Endodermal cell (in vitro differentiated cells): Measurements from ENCODE around the gene DEFB121. TPM values are rescaled to one million over a fixed set of nuclear protein-coding genes. Genes with fewer than 3 reads are reported as not detected.

Experiments used
- DNase-seq: peaks from one replicate; pipeline ENCODE4 v3.0.0-alpha.2; 2017
- H3K27ac ChIP-seq: 2 replicates; pipeline ENCODE4 v1.5.1; 2013; ENCODE audit warnings: mild to moderate bottlenecking, low read depth, low read length, moderate library complexity
- H3K27me3 ChIP-seq: 2 replicates; pipeline ENCODE4 v1.6.1; 2013; ENCODE audit warnings: mild to moderate bottlenecking, low read length, moderate library complexity; ENCODE audit not compliant: insufficient read depth, control insufficient read depth, poor library complexity, severe bottlenecking
- H3K36me3 ChIP-seq: 2 replicates; pipeline ENCODE4 v1.7.0; 2013; ENCODE audit warnings: mild to moderate bottlenecking, low read length, moderate library complexity; ENCODE audit not compliant: control insufficient read depth, insufficient read depth
- H3K4me1 ChIP-seq: one replicate; pipeline ENCODE4 v1.7.0; 2013; ENCODE audit warnings: low read length; ENCODE audit not compliant: control insufficient read depth, insufficient read depth
- H3K4me3 ChIP-seq: 2 replicates; pipeline ENCODE4 v1.5.1; 2013; ENCODE audit warnings: mild to moderate bottlenecking, low read length, moderate library complexity
- H3K9ac ChIP-seq: 2 replicates; pipeline ENCODE4 v1.6.1; 2013; ENCODE audit warnings: mild to moderate bottlenecking, low read length, moderate library complexity; ENCODE audit not compliant: poor library complexity, severe bottlenecking; ENCODE audit errors: extremely low read depth
- H3K9me3 ChIP-seq: 2 replicates; pipeline ENCODE4 v1.6.1; 2013; ENCODE audit warnings: mild to moderate bottlenecking, low read length, moderate library complexity; ENCODE audit not compliant: control insufficient read depth
- H3K27ac Mint-ChIP-seq: 2 replicates; pipeline ENCODE4 v1.8.0; 2020; ENCODE audit warnings: mixed read lengths
- H3K27me3 Mint-ChIP-seq: 2 replicates; pipeline ENCODE4 v1.8.0; 2021; ENCODE audit warnings: mild to moderate bottlenecking, mixed read lengths; ENCODE audit not compliant: insufficient read depth
- H3K36me3 Mint-ChIP-seq: 2 replicates; pipeline ENCODE4 v1.8.0; 2020; ENCODE audit warnings: low read depth, mixed read lengths
- H3K4me1 Mint-ChIP-seq: 2 replicates; pipeline ENCODE4 v1.8.0; 2020; ENCODE audit warnings: mixed read lengths
- H3K4me3 Mint-ChIP-seq: 2 replicates; pipeline ENCODE4 v1.8.0; 2020; ENCODE audit warnings: mild to moderate bottlenecking, moderate library complexity, mixed read lengths
- H3K9me3 Mint-ChIP-seq: 2 replicates; pipeline ENCODE4 v1.8.0; 2020; ENCODE audit warnings: mild to moderate bottlenecking, mixed read lengths
- CTCF ChIP-seq: fragments of 200-600 bp; sonication (generic); conservative IDR thresholded peaks from 2 replicates; pipeline ENCODE4 v1.5.0; 2021; ENCODE audit warnings: antibody characterized with exemption, mild to moderate bottlenecking
- WGBS, 2 experiments: methylation state at CpG; one replicate each; pipeline versions ENCODE4 v1.1.5 to v1.1.7; 2013; ENCODE audit warnings: missing lambda C conversion rate in 2 of 2, mixed read lengths in 1 of 2; ENCODE audit not compliant: insufficient coverage in 1 of 2, insufficient read length in 1 of 2; 5-methylcytosine and 5-hydroxymethylcytosine counted together
- long read RNA-seq, 4 experiments: library from polyadenylated mRNA in 2 of 4; library from RNA in 1 of 4; library from capped mRNA in 1 of 4; stranded (forward) in 3 of 4; unstranded in 1 of 4; transcript quantifications; one replicate each; pipeline ENCODE4 v2.0.0, GENCODE V29; 2020 to 2021; ENCODE audit warnings: inconsistent platforms in 1 of 4
- polyA plus RNA-seq, 2 experiments: library from polyadenylated mRNA; stranded (reverse); fragments of 50-300 nt; gene quantifications; one replicate each; pipeline ENCODE4 v1.2.3, GENCODE V29; 2013
- total RNA-seq, 2 donors: library from RNA; stranded (reverse); fragmentation: NEBNext Ultra II Directional in 1 of 2; extraction: Animal tissue kit (Norgen Biotek cat#: 25700) in 1 of 2; gene quantifications; 2 replicates in 1 of 2; 3 replicates in 1 of 2; pipeline ENCODE4 v1.2.1, GENCODE V29; 2021

Gene DEFB121
- not detected for total RNA-seq
- polyA plus RNA-seq (2013, experiment 1 of 2), result not detected
- polyA plus RNA-seq (2013, experiment 2 of 2), result not detected
- long read RNA-seq, experiment 1, result 0 reads
- long read RNA-seq, experiment 2, result 0 reads
- long read RNA-seq, experiment 3, result 0 reads
- long read RNA-seq, experiment 4, result 0 reads

DNA sequence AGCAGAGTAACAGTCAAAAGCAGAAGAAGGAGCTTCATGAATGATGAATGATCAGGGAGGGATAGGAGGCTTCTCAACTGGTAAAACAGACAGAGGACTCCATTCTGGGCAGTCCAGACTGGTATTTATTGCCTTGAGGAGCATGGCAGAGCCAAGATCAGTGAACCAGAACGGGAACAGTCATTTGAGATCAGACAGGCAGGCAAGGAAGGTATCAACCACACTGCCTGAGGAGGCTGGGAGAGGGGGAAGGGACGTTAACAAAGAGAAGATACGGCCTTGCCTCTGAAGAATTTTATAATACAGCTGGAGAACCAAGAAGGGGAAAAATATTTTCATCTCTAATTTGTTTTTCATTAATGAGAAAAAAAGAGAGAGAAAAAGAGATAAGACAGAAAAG is at the start of gene DEFB121:
Gene DEFB121 (minus strand): TSS at position 101 of the 400 bp plus-strand sequence. CDS start 63 bp downstream, at position 38.
- Histone ChIP-seq H3K4me3 (no peak within 1 kb of the TSS), H3K4me1 (no peaks in the 10 kb centered on the region), H3K9ac (no peak within 1 kb of the TSS), H3K27me3 (no peaks in the 10 kb centered on the region), H3K36me3 (no peaks in the 10 kb centered on the region), H3K27ac (no peak within 1 kb of the TSS), H3K9me3 (peaks cover 78% of the 10 kb centered on the region)
- no peaks in the 10 kb centered on the region for H3K36me3 Mint-ChIP-seq
- no peaks in the 10 kb centered on the region for H3K4me1 Mint-ChIP-seq
- no peak for TF ChIP-seq CTCF
- DNase-seq, result no peak
- no peak within 1 kb of the TSS for H3K4me3 Mint-ChIP-seq
- no peak within 1 kb of the TSS for H3K27ac Mint-ChIP-seq
- 44 to 51% methylated on average over 3 of the region's 3 CpGs for WGBS, 2 experiments
- H3K9me3 Mint-ChIP-seq, result peaks cover 43% of the 10 kb centered on the region
- no peaks in the 10 kb centered on the region for H3K27me3 Mint-ChIP-seq

- no peak for TF ChIP-seq CTCF
- Histone ChIP-seq H3K9ac (no peak overlapping the region), H3K27ac (no peak overlapping the region), H3K9me3 (peaks cover 13% of the 10 kb centered on the region), H3K4me1 (no peaks in the 10 kb centered on the region), H3K27me3 (no peaks in the 10 kb centered on the region), H3K4me3 (no peak overlapping the region), H3K36me3 (no peaks in the 10 kb centered on the region)
- Mint-ChIP-seq H3K4me1 (no peaks in the 10 kb centered on the region), H3K4me3 (no peak overlapping the region), H3K27ac (no peak overlapping the region), H3K9me3 (peaks cover 67% of the 10 kb centered on the region), H3K27me3 (no peaks in the 10 kb centered on the region), H3K36me3 (peaks cover 2% of the 10 kb centered on the region)
- 80% methylated on average over 1 of the region's 1 CpG; no CpG with 5 or more reads in 1 of the 2 experiments for WGBS, 2 experiments
- no peak for DNase-seq
Measured at GRCh38 chr20:31454361-31454760, 48.3 kb upstream of the DEFB121 start.

GRCh38 chr20:31452575-31452974 is 46.6 kb upstream of the DEFB121 start:
- DNase-seq, result no peak
- H3K9me3 ChIP-seq, result peaks cover 18% of the 10 kb centered on the region
- no peaks in the 10 kb centered on the region for H3K36me3 ChIP-seq
- no peak overlapping the region for H3K9ac ChIP-seq
- peaks cover 74% of the 10 kb centered on the region for H3K9me3 Mint-ChIP-seq
- H3K4me1 ChIP-seq, result no peaks in the 10 kb centered on the region
- H3K4me1 Mint-ChIP-seq, result no peaks in the 10 kb centered on the region
- no peak overlapping the region for H3K27ac Mint-ChIP-seq
- H3K36me3 Mint-ChIP-seq, result peaks cover 2% of the 10 kb centered on the region
- 69% methylated on average over 2 of the region's 2 CpGs; no CpG with 5 or more reads in 1 of the 2 experiments for WGBS, 2 experiments
- no peak for TF ChIP-seq CTCF
- no peak overlapping the region for H3K27ac ChIP-seq
- H3K4me3 Mint-ChIP-seq, result no peak overlapping the region
- no peaks in the 10 kb centered on the region for H3K27me3 Mint-ChIP-seq
- H3K27me3 ChIP-seq, result no peaks in the 10 kb centered on the region
- no peak overlapping the region for H3K4me3 ChIP-seq
